Natural killer cell (primary cell): Measurements from ENCODE around the gene SNTB2. TPM values are rescaled to one million over a fixed set of nuclear protein-coding genes. Genes with fewer than 3 reads are reported as not detected.

Source experiments
- ATAC-seq, 3 donors: fragments of 150-1000 bp in 2 of 3; fragments of 200-7000 bp in 1 of 3; cut with Tn5 transposase; 1 replicate in 1 of 3; 2 replicates in 2 of 3; pipeline ENCODE4 v1.10.0; 2021; ENCODE audit warnings: mild to moderate bottlenecking in 2 of 3, moderate library complexity in 2 of 3
- DNase-seq, 2 donors: peaks; one replicate each; pipeline versions ENCODE4 v3.0.0 to v3.0.0-alpha.2; 2013 to 2021; ENCODE audit warnings: mixed read lengths in 1 of 2
- H3K27ac ChIP-seq: one replicate; pipeline ENCODE4 v1.5.1; 2013; ENCODE audit warnings: mild to moderate bottlenecking, low read length
- H3K27me3 ChIP-seq: one replicate; pipeline ENCODE4 v1.6.1; 2013; ENCODE audit warnings: low read length; ENCODE audit not compliant: control insufficient read depth, insufficient read depth
- H3K36me3 ChIP-seq: one replicate; pipeline ENCODE4 v1.6.1; 2013; ENCODE audit warnings: low read length; ENCODE audit not compliant: control insufficient read depth, insufficient read depth
- H3K4me1 ChIP-seq: one replicate; pipeline ENCODE4 v1.6.1; 2013; ENCODE audit warnings: low read length; ENCODE audit not compliant: control insufficient read depth, insufficient read depth
- H3K4me3 ChIP-seq: one replicate; pipeline ENCODE4 v1.5.1; 2013; ENCODE audit warnings: low read length
- H3K9me3 ChIP-seq: one replicate; pipeline ENCODE4 v1.6.1; 2013; ENCODE audit warnings: low read length; ENCODE audit not compliant: control insufficient read depth, insufficient read depth
- H3K27ac Mint-ChIP-seq, 2 donors: one replicate each; pipeline ENCODE4 v1.8.0; 2022; ENCODE audit warnings: mild to moderate bottlenecking in 2 of 2, mixed read lengths in 2 of 2, moderate library complexity in 1 of 2
- H3K27me3 Mint-ChIP-seq, 2 donors: one replicate each; pipeline ENCODE4 v1.8.0; 2022; ENCODE audit warnings: low read depth in 2 of 2, mixed read lengths in 2 of 2
- H3K36me3 Mint-ChIP-seq: one replicate; pipeline ENCODE4 v1.8.0; 2022; ENCODE audit warnings: mixed read lengths
- H3K4me1 Mint-ChIP-seq, 2 donors: one replicate each; pipeline ENCODE4 v1.8.0; 2022; ENCODE audit warnings: mixed read lengths in 2 of 2
- H3K4me3 Mint-ChIP-seq: one replicate; pipeline ENCODE4 v1.8.0; 2022; ENCODE audit warnings: mild to moderate bottlenecking, moderate library complexity, mixed read lengths
- H3K9me3 Mint-ChIP-seq, 2 donors: one replicate each; pipeline ENCODE4 v1.8.0; 2022; ENCODE audit warnings: mixed read lengths in 2 of 2
- CTCF ChIP-seq: fragments of 200-600 bp; IDR thresholded peaks from one replicate; pipeline ENCODE4 v1.8.0; 2022; ENCODE audit warnings: antibody characterized with exemption
- WGBS: methylation state at CpG from one replicate; pipeline ENCODE4 v1.1.7; 2013; ENCODE audit warnings: missing lambda C conversion rate; ENCODE audit not compliant: insufficient coverage; 5-methylcytosine and 5-hydroxymethylcytosine counted together
- intact Hi-C: fragments of 100-400 bp; cut with micrococcal nuclease; formaldehyde crosslinking; loops from one replicate; pipeline ENCODE4 v1.14.2; 2022
- total RNA-seq, 4 donors: library from RNA; stranded (reverse); fragments of 120-200 nt in 1 of 4; gene quantifications; one replicate each; pipeline versions ENCODE4 v1.2.3 to v1.2.4, GENCODE V29; 2013 to 2022

The SNTB2 gene
- total RNA-seq, 3 donors from 2014 or later (not counting 1 experiment from before 2014, with no cell fraction given), result 43.8 to 55.2 (median 49.9) TPM

GRCh38 chr16:69194488-69194887 lies 7.5 kb downstream of the SNTB2 start:
- Mint-ChIP-seq H3K4me1 (peaks cover 55 to 61% of the 10 kb centered on the region in 2 donors), H3K27me3 (no peaks in the 10 kb centered on the region), H3K4me3 (no peak overlapping the region), H3K36me3 (no peaks in the 10 kb centered on the region), H3K27ac (peak overlapping the region in 1 of 2 donors; percentile 45), H3K9me3 (no peaks in the 10 kb centered on the region)
- no peak for DNase-seq
- Histone ChIP-seq H3K4me3 (no peak overlapping the region), H3K9me3 (no peaks in the 10 kb centered on the region), H3K27ac (no peak overlapping the region), H3K36me3 (no peaks in the 10 kb centered on the region), H3K4me1 (peaks cover 11% of the 10 kb centered on the region), H3K27me3 (no peaks in the 10 kb centered on the region)
- ATAC-seq, result no peak
- intact Hi-C loops, result no loop called here
- TF ChIP-seq CTCF, result no peak

GRCh38 chr16:69195369-69196029 lies 8.5 kb downstream of the SNTB2 start:
- Mint-ChIP-seq H3K27ac (no peak overlapping the region), H3K4me1 (peaks cover 54 to 58% of the 10 kb centered on the region in 2 donors), H3K4me3 (no peak overlapping the region), H3K36me3 (no peaks in the 10 kb centered on the region), H3K9me3 (no peaks in the 10 kb centered on the region), H3K27me3 (no peaks in the 10 kb centered on the region)
- H3K9me3 ChIP-seq, result no peaks in the 10 kb centered on the region
- no peak for TF ChIP-seq CTCF
- H3K36me3 ChIP-seq, result no peaks in the 10 kb centered on the region
- no peak for DNase-seq
- no peak for ATAC-seq
- H3K27ac ChIP-seq, result no peak overlapping the region
- H3K4me1 ChIP-seq, result peaks cover 4% of the 10 kb centered on the region
- intact Hi-C loops, result no loop called here
- no peaks in the 10 kb centered on the region for H3K27me3 ChIP-seq
- 94% methylated on average over 3 of the region's 4 CpGs for WGBS
- no peak overlapping the region for H3K4me3 ChIP-seq

GRCh38 chr16:69197573-69197972 lies 10.6 kb downstream of the SNTB2 start:
- H3K4me1 ChIP-seq, result no peaks in the 10 kb centered on the region
- H3K9me3 ChIP-seq, result no peaks in the 10 kb centered on the region
- no peaks in the 10 kb centered on the region for H3K27me3 ChIP-seq
- intact Hi-C loops, result no loop called here
- peaks cover 49 to 51% of the 10 kb centered on the region in 2 donors for H3K4me1 Mint-ChIP-seq
- no peak overlapping the region for H3K4me3 ChIP-seq
- H3K36me3 Mint-ChIP-seq, result no peaks in the 10 kb centered on the region
- no peak for TF ChIP-seq CTCF
- no peak for ATAC-seq
- no peaks in the 10 kb centered on the region for H3K36me3 ChIP-seq
- H3K4me3 Mint-ChIP-seq, result no peak overlapping the region
- H3K27me3 Mint-ChIP-seq, result no peaks in the 10 kb centered on the region
- H3K9me3 Mint-ChIP-seq, result no peaks in the 10 kb centered on the region
- H3K27ac ChIP-seq, result no peak overlapping the region
- DNase-seq, result no peak
- no peak overlapping the region for H3K27ac Mint-ChIP-seq

- no peak for DNase-seq
- Histone ChIP-seq H3K27me3 (no peaks in the 10 kb centered on the region), H3K36me3 (no peaks in the 10 kb centered on the region), H3K4me1 (no peaks in the 10 kb centered on the region), H3K27ac (no peak overlapping the region), H3K4me3 (no peak overlapping the region), H3K9me3 (no peaks in the 10 kb centered on the region)
- no peak overlapping the region for H3K4me3 Mint-ChIP-seq
- no peak overlapping the region for H3K27ac Mint-ChIP-seq
- intact Hi-C loops, result no loop called here
- no peak for ATAC-seq
- no peaks in the 10 kb centered on the region for H3K27me3 Mint-ChIP-seq
- no peak for TF ChIP-seq CTCF
- H3K36me3 Mint-ChIP-seq, result no peaks in the 10 kb centered on the region
- WGBS, result 98% methylated on average over 5 of the region's 7 CpGs
- H3K4me1 Mint-ChIP-seq, result peaks cover 41 to 46% of the 10 kb centered on the region in 2 donors
- H3K9me3 Mint-ChIP-seq, result no peaks in the 10 kb centered on the region
Observed at GRCh38 chr16:69199382-69199781, 12.4 kb downstream of the SNTB2 start.
